HepG2 (cell line): ENCODE results near the gene PLPPR4. TPM values are rescaled to one million over a fixed set of nuclear protein-coding genes. Genes with fewer than 3 reads are reported as not detected.

Experiments used
- ATAC-seq: fragments of 200-7000 bp; cut with Tn5 transposase; 3 replicates; pipeline ENCODE4 v1.9.1; 2020; ENCODE audit warnings: mild to moderate bottlenecking, moderate library complexity
- BruUV-seq: library from RNA; stranded (reverse); fragments of 400-500 nt; replicated peaks from 2 replicates; lab custom pipeline; 2021; lab: Mats Ljungman, UMichigan
- CTCF ChIA-PET: fragments of 300-600 bp; formaldehyde crosslinking; extraction: SDS; loops from one replicate; lab custom pipeline; 2021; ENCODE audit warnings: low total read pairs, inconsistent platforms, low intra/inter-chr PET ratio; lab: Yijun Ruan, JAX
- POLR2A ChIA-PET: fragments of 350-600 bp; sonication (Branson Sonifier 250); formaldehyde crosslinking; loops from one replicate; lab custom pipeline; 2020; ENCODE audit warnings: antibody characterized with exemption, inconsistent platforms; lab: Yijun Ruan, JAX
- DNase-seq: peaks from one replicate; pipeline ENCODE4 v3.0.0-alpha.2; 2015; ENCODE audit warnings: low spot score
- FAIRE-seq: peaks from 3 replicates; lab custom pipeline; 2011; peaks lifted over from hg19 to GRCh38; lab: Jason Lieb, UNC
- H2AFZ ChIP-seq: one replicate; pipeline ENCODE4 v1.6.1; 2011; ENCODE audit warnings: low read length, inconsistent platforms
- H3K27ac ChIP-seq: fragments of 300-600 bp; 3 replicates; pipeline ENCODE4 v1.8.0; 2011; ENCODE audit warnings: mixed run types, mild to moderate bottlenecking, mixed read lengths, low read length, inconsistent platforms; ENCODE audit not compliant: insufficient read depth; ENCODE audit errors: extremely low read length
- H3K27me3 ChIP-seq, 2 experiments: fragments of 200-600 bp in 1 of 2; 2 replicates in 1 of 2; 3 replicates in 1 of 2; pipeline versions ENCODE4 v1.6.0 to v1.8.0; 2011; ENCODE audit warnings: low read length in 2 of 2, mild to moderate bottlenecking in 2 of 2, moderate library complexity in 2 of 2, inconsistent platforms in 1 of 2; ENCODE audit not compliant: insufficient read depth in 2 of 2, control insufficient read depth in 1 of 2
- H3K36me3 ChIP-seq, 2 experiments: fragments of 200-600 bp in 1 of 2; replicated peaks in 1 of 2; 2 replicates in 1 of 2; 3 replicates in 1 of 2; pipeline versions ENCODE4 v1.5.1 to v1.8.0; 2011; ENCODE audit warnings: low read length in 2 of 2, inconsistent platforms in 1 of 2; ENCODE audit not compliant: insufficient read depth in 2 of 2, control insufficient read depth in 1 of 2
- H3K4me1 ChIP-seq: 2 replicates; pipeline ENCODE4 v1.5.1; 2012; ENCODE audit warnings: low read length, inconsistent platforms; ENCODE audit not compliant: insufficient read depth
- H3K4me2 ChIP-seq: 2 replicates; pipeline ENCODE4 v1.6.0; 2011; ENCODE audit warnings: low read depth, low read length, inconsistent platforms
- H3K4me3 ChIP-seq, 3 experiments: fragments of 200-600 bp in 1 of 3; sonication (generic), shearing (Covaris generic) in 1 of 3; replicated peaks in 1 of 3; 2 replicates each; pipeline ENCODE4 v1.5.1; 2011 to 2016; ENCODE audit warnings: low read length in 3 of 3, inconsistent platforms in 2 of 3, low read depth in 2 of 3, mild to moderate bottlenecking in 2 of 3, control low read depth in 1 of 3, mixed read lengths in 1 of 3; ENCODE audit not compliant: insufficient read depth in 1 of 3
- H3K79me2 ChIP-seq: one replicate; pipeline ENCODE4 v1.6.1; 2011; ENCODE audit warnings: low read length, inconsistent platforms; ENCODE audit not compliant: insufficient read depth
- H3K9ac ChIP-seq: 2 replicates; pipeline ENCODE4 v1.6.0; 2011; ENCODE audit warnings: mild to moderate bottlenecking, low read depth, low read length, inconsistent platforms; ENCODE audit not compliant: insufficient read depth
- H3K9me3 ChIP-seq: 2 replicates; pipeline ENCODE4 v1.5.1; 2012; ENCODE audit warnings: mild to moderate bottlenecking, low read length
- H4K20me1 ChIP-seq: 2 replicates; pipeline ENCODE4 v1.6.0; 2011; ENCODE audit warnings: inconsistent platforms, mild to moderate bottlenecking, low read length, moderate library complexity; ENCODE audit not compliant: insufficient read depth
- CAMTA2 ChIP-seq: sonication (generic); formaldehyde crosslinking; IDR thresholded peaks from 2 replicates; pipeline ENCODE4 v1.4.0; 2020; ENCODE audit warnings: mild to moderate bottlenecking, missing genetic modification reagents, borderline replicate concordance
- ESRRA ChIP-seq: sonication (generic); formaldehyde crosslinking; IDR thresholded peaks from 2 replicates; pipeline ENCODE4 v1.5.1; 2020; ENCODE audit warnings: mild to moderate bottlenecking, low read depth, missing genetic modification reagents
- GATAD2A ChIP-seq: IDR thresholded peaks from 2 replicates; pipeline ENCODE4 v1.6.1; 2016
- KLF9 ChIP-seq: IDR thresholded peaks from 2 replicates; pipeline ENCODE4 v1.6.1; 2016; ENCODE audit warnings: low read depth
- MEIS1 ChIP-seq: sonication (generic); formaldehyde crosslinking; IDR thresholded peaks from 2 replicates; pipeline ENCODE4 v1.9.0; 2021; ENCODE audit warnings: mild to moderate bottlenecking, missing genetic modification reagents, moderate library complexity, borderline replicate concordance
- NFKBIZ ChIP-seq: IDR thresholded peaks from 2 replicates; pipeline ENCODE4 v1.6.1; 2018; ENCODE audit warnings: missing genetic modification reagents, missing compliant biosample characterization
- SPEN ChIP-seq: sonication (generic); formaldehyde crosslinking; IDR thresholded peaks from 2 replicates; pipeline ENCODE4 v1.5.1; 2020; ENCODE audit warnings: low read depth, mild to moderate bottlenecking, missing genetic modification reagents
- ZBTB3 ChIP-seq: sonication (generic); formaldehyde crosslinking; IDR thresholded peaks from 2 replicates; pipeline ENCODE4 v1.4.0; 2020; ENCODE audit warnings: low read depth, mild to moderate bottlenecking, moderate library complexity, missing genetic modification reagents, borderline replicate concordance
- ZFP82 ChIP-seq: sonication (generic); formaldehyde crosslinking; IDR thresholded peaks from 2 replicates; pipeline ENCODE4 v1.5.1; 2020; ENCODE audit warnings: mild to moderate bottlenecking, missing genetic modification reagents, borderline replicate concordance
- ZNF292 ChIP-seq: sonication (generic); formaldehyde crosslinking; IDR thresholded peaks from 2 replicates; pipeline ENCODE4 v1.8.1; 2022; ENCODE audit warnings: mild to moderate bottlenecking, low read depth, missing genetic modification reagents, borderline replicate concordance
- ZNF343 ChIP-seq: sonication (generic); formaldehyde crosslinking; IDR thresholded peaks from 2 replicates; pipeline ENCODE4 v1.4.0; 2020; ENCODE audit warnings: mild to moderate bottlenecking, missing genetic modification reagents
- ZNF564 ChIP-seq: sonication (generic); formaldehyde crosslinking; IDR thresholded peaks from 2 replicates; pipeline ENCODE4 v1.8.1; 2023; ENCODE audit warnings: mild to moderate bottlenecking, missing genetic modification reagents
- ZNF724P ChIP-seq: sonication (generic); formaldehyde crosslinking; IDR thresholded peaks from 2 replicates; pipeline ENCODE4 v1.8.0; 2022; ENCODE audit warnings: missing genetic modification reagents, borderline replicate concordance
- ZNF775 ChIP-seq: sonication (generic); formaldehyde crosslinking; IDR thresholded peaks from 2 replicates; pipeline ENCODE4 v1.4.0; 2020; ENCODE audit warnings: missing genetic modification reagents, mild to moderate bottlenecking, moderate library complexity, borderline replicate concordance
- WGBS: methylation state at CpG from one replicate; pipeline ENCODE4 v1.1.6; 2017; ENCODE audit warnings: low lambda C conversion rate; 5-methylcytosine and 5-hydroxymethylcytosine counted together
- in situ Hi-C: cut with HindIII; loops from 2 replicates; pipeline ENCODE4 v1.10.0; 2017; ENCODE audit warnings: low pct_unique_long_range_greater_than_20kb; ENCODE audit not compliant: extremely low pct_ligation_motif_present
- intact Hi-C: fragments of 100-400 bp; cut with micrococcal nuclease; formaldehyde crosslinking; loops from one replicate; pipeline ENCODE4 v1.10.0; 2022; ENCODE audit not compliant: unreplicated experiment
- polyA plus RNA-seq, 8 experiments: library from polyadenylated mRNA; depleted of rRNA in 3 of 8; stranded (reverse) in 7 of 8; unstranded in 1 of 8; fragments of >200 nt; fragmentation: Illumina TruSeq in 4 of 8; extraction: Trizol in 4 of 8; gene quantifications; 2 replicates each; pipeline versions ENCODE4 v1.2.1 to v1.2.3, GENCODE V29; 2011 to 2016; ENCODE audit warnings: low read depth in 4 of 8, missing spikeins in 1 of 8, mixed read lengths in 1 of 8; ENCODE audit not compliant: insufficient read depth in 1 of 8
- total RNA-seq, 5 experiments: library from RNA; depleted of rRNA; stranded (reverse); fragments of >200 nt; fragmentation: Illumina TruSeq; extraction: Trizol; gene quantifications; 2 replicates each; pipeline ENCODE4 v1.2.3, GENCODE V29; 2016; ENCODE audit warnings: low read depth in 1 of 5
- TF ChIP-seq, protein P1 (sequence below): sonication (generic); formaldehyde crosslinking; IDR thresholded peaks from 2 replicates; pipeline ENCODE4 v1.5.0; 2020; ENCODE audit warnings: missing genetic modification reagents
- TF ChIP-seq, protein P2 (sequence below): sonication (generic); formaldehyde crosslinking; IDR thresholded peaks from 2 replicates; pipeline ENCODE4 v1.4.0; 2020; ENCODE audit warnings: missing genetic modification reagents
- TF ChIP-seq, protein P3 (sequence below): fragments of 450-650 bp; IDR thresholded peaks from 2 replicates; pipeline ENCODE4 v1.6.1; 2017
- TF ChIP-seq, protein P4 (sequence below): sonication (generic); formaldehyde crosslinking; IDR thresholded peaks from 2 replicates; pipeline ENCODE4 v1.4.0; 2020; ENCODE audit warnings: mild to moderate bottlenecking, missing genetic modification reagents
- TF ChIP-seq, protein P5 (sequence below): sonication (generic); formaldehyde crosslinking; IDR thresholded peaks from 2 replicates; pipeline ENCODE4 v1.5.0; 2020; ENCODE audit warnings: mild to moderate bottlenecking, low read depth, missing genetic modification reagents, borderline replicate concordance

PLPPR4 gene
- total and polyA plus RNA-seq, 2 of the 13 experiments (the other 11 are each of a cell fraction or from before 2014, with no cell fraction given): not detected

DNA sequence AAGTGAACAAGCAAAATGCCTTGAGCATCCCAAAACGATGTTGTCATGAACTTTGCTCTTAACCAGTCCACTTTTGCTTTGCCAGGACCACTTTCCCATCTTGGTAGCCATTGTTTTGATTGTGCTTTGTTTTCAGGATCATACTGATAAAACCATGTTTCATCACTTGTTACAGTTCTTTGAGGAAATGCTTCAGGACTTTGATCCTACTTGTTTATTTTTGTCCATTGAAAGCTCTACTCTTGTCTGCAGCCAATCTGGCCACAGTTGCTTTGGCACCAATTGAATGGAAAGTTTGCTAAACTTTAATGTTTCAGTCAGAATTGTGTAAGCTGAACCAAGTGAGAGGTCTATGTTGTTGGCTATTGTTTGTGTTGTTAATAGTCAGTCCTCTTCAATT, 12.8 kb downstream of the PLPPR4 start:
- in situ Hi-C loops (no loop called here), intact Hi-C loops (no loop called here)
- Histone ChIP-seq H3K36me3 (no peaks in the 10 kb centered on the region), H3K4me3 (no peak overlapping the region), H3K27ac (no peak overlapping the region), H3K4me2 (no peak overlapping the region), H3K27me3 (no peaks in the 10 kb centered on the region), H3K4me1 (peaks cover 12% of the 10 kb centered on the region), H2AFZ (no peak overlapping the region), H3K79me2 (no peaks in the 10 kb centered on the region), H3K9me3 (no peaks in the 10 kb centered on the region), H3K9ac (no peak overlapping the region), H4K20me1 (no peaks in the 10 kb centered on the region)
- BruUV-seq: no TSS peak
- DNase-seq: peak; percentile 66
- peak; percentile 58 for ATAC-seq
- POLR2A ChIA-PET: no interaction called here
- 6% methylated on average over 1 of the region's 1 CpG for WGBS
- CTCF ChIA-PET: no interaction called here
- peak; percentile 47 for FAIRE-seq
- TF ChIP-seq, protein P1, sequence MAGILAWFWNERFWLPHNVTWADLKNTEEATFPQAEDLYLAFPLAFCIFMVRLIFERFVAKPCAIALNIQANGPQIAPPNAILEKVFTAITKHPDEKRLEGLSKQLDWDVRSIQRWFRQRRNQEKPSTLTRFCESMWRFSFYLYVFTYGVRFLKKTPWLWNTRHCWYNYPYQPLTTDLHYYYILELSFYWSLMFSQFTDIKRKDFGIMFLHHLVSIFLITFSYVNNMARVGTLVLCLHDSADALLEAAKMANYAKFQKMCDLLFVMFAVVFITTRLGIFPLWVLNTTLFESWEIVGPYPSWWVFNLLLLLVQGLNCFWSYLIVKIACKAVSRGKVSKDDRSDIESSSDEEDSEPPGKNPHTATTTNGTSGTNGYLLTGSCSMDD (CRISPR knock-in tag): no peak
- TF ChIP-seq ZNF564 (CRISPR knock-in tag) (no peak), ZNF724P (no peak), NFKBIZ (CRISPR knock-in tag) (no peak), GATAD2A (CRISPR knock-in tag) (0 out of 2 replicates have a peak, but pooled peaks have one; percentile 37), MEIS1 (CRISPR knock-in tag) (no peak), SPEN (CRISPR knock-in tag) (no peak), CAMTA2 (no peak), ZNF292 (CRISPR knock-in tag) (no peak), ZNF775 (CRISPR knock-in tag) (no peak), ESRRA (no peak), ZFP82 (no peak), ZBTB3 (no peak), ZNF343 (CRISPR knock-in tag) (no peak), KLF9 (CRISPR knock-in tag) (no peak)
- TF ChIP-seq, protein P2, sequence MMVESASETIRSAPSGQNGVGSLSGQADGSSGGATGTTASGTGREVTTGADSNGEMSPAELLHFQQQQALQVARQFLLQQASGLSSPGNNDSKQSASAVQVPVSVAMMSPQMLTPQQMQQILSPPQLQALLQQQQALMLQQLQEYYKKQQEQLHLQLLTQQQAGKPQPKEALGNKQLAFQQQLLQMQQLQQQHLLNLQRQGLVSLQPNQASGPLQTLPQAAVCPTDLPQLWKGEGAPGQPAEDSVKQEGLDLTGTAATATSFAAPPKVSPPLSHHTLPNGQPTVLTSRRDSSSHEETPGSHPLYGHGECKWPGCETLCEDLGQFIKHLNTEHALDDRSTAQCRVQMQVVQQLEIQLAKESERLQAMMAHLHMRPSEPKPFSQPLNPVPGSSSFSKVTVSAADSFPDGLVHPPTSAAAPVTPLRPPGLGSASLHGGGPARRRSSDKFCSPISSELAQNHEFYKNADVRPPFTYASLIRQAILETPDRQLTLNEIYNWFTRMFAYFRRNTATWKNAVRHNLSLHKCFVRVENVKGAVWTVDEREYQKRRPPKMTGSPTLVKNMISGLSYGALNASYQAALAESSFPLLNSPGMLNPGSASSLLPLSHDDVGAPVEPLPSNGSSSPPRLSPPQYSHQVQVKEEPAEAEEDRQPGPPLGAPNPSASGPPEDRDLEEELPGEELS: peak; percentile 45; the same call in 1 of the 2 replicates
- TF ChIP-seq, protein P3, sequence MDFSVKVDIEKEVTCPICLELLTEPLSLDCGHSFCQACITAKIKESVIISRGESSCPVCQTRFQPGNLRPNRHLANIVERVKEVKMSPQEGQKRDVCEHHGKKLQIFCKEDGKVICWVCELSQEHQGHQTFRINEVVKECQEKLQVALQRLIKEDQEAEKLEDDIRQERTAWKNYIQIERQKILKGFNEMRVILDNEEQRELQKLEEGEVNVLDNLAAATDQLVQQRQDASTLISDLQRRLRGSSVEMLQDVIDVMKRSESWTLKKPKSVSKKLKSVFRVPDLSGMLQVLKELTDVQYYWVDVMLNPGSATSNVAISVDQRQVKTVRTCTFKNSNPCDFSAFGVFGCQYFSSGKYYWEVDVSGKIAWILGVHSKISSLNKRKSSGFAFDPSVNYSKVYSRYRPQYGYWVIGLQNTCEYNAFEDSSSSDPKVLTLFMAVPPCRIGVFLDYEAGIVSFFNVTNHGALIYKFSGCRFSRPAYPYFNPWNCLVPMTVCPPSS: no peak
- TF ChIP-seq, protein P4, sequence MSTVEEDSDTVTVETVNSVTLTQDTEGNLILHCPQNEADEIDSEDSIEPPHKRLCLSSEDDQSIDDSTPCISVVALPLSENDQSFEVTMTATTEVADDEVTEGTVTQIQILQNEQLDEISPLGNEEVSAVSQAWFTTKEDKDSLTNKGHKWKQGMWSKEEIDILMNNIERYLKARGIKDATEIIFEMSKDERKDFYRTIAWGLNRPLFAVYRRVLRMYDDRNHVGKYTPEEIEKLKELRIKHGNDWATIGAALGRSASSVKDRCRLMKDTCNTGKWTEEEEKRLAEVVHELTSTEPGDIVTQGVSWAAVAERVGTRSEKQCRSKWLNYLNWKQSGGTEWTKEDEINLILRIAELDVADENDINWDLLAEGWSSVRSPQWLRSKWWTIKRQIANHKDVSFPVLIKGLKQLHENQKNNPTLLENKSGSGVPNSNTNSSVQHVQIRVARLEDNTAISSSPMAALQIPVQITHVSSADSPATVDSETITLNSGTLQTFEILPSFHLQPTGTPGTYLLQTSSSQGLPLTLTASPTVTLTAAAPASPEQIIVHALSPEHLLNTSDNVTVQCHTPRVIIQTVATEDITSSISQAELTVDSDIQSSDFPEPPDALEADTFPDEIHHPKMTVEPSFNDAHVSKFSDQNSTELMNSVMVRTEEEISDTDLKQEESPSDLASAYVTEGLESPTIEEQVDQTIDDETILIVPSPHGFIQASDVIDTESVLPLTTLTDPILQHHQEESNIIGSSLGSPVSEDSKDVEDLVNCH (CRISPR knock-in tag): no peak
- TF ChIP-seq, protein P5, sequence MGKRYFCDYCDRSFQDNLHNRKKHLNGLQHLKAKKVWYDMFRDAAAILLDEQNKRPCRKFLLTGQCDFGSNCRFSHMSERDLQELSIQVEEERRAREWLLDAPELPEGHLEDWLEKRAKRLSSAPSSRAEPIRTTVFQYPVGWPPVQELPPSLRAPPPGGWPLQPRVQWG: no peak
